Keratinocyte (primary cell): ENCODE results near the gene IFNAR2. TPM values are rescaled to one million over a fixed set of nuclear protein-coding genes. Genes with fewer than 3 reads are reported as not detected.

Experiments used
- DNase-seq: peaks from one replicate; pipeline ENCODE4 v3.0.0-alpha.2; 2011; ENCODE audit warnings: low read depth, missing footprints, low spot score
- FAIRE-seq: peaks from 2 replicates; lab custom pipeline; 2011; peaks lifted over from hg19 to GRCh38; lab: Jason Lieb, UNC
- H2AFZ ChIP-seq: 2 replicates; pipeline ENCODE4 v1.6.0; 2012; ENCODE audit warnings: low read length, control low read depth, inconsistent platforms; ENCODE audit not compliant: control insufficient read depth
- H3K27ac ChIP-seq: 2 replicates; pipeline ENCODE4 v1.5.1; 2011; ENCODE audit warnings: low read length; ENCODE audit not compliant: control insufficient read depth, insufficient read depth
- H3K27me3 ChIP-seq: 3 replicates; pipeline ENCODE4 v1.6.0; 2011; ENCODE audit warnings: low read length; ENCODE audit not compliant: control insufficient read depth, insufficient read depth; ENCODE audit errors: extremely low read depth
- H3K36me3 ChIP-seq, 2 experiments: 2 replicates in 1 of 2; 3 replicates in 1 of 2; pipeline ENCODE4 v1.5.1; 2011; ENCODE audit warnings: low read length in 2 of 2, mild to moderate bottlenecking in 1 of 2; ENCODE audit not compliant: control insufficient read depth in 2 of 2, insufficient read depth in 2 of 2; ENCODE audit errors: extremely low read depth in 1 of 2
- H3K4me1 ChIP-seq: 3 replicates; pipeline ENCODE4 v1.5.1; 2011; ENCODE audit warnings: low read length; ENCODE audit not compliant: control insufficient read depth, insufficient read depth; ENCODE audit errors: extremely low read depth
- H3K4me2 ChIP-seq: 3 replicates; pipeline ENCODE4 v1.6.0; 2011; ENCODE audit warnings: low read depth, low read length; ENCODE audit not compliant: control insufficient read depth, insufficient read depth; ENCODE audit errors: extremely low read depth
- H3K4me3 ChIP-seq, 3 experiments: fragments of 200-600 bp in 1 of 3; sonication (generic) in 1 of 3; 2 replicates in 2 of 3; 3 replicates in 1 of 3; pipeline ENCODE4 v1.5.1; 2011 to 2016; ENCODE audit warnings: low read length in 3 of 3, mild to moderate bottlenecking in 3 of 3, control low read depth in 2 of 3, inconsistent platforms in 1 of 3, low read depth in 1 of 3, mixed read lengths in 1 of 3, mixed run types in 1 of 3, moderate library complexity in 1 of 3; ENCODE audit not compliant: control insufficient read depth in 2 of 3, insufficient read depth in 2 of 3; ENCODE audit errors: extremely low read depth in 1 of 3
- H3K79me2 ChIP-seq: 2 replicates; pipeline ENCODE4 v1.6.0; 2012; ENCODE audit warnings: low read length; ENCODE audit not compliant: control insufficient read depth, insufficient read depth
- H3K9ac ChIP-seq: 3 replicates; pipeline ENCODE4 v1.6.0; 2011; ENCODE audit warnings: low read length; ENCODE audit not compliant: control insufficient read depth, insufficient read depth; ENCODE audit errors: extremely low read depth
- H3K9me1 ChIP-seq: 3 replicates; pipeline ENCODE4 v1.6.0; 2011; ENCODE audit warnings: low read length; ENCODE audit not compliant: control insufficient read depth, insufficient read depth; ENCODE audit errors: extremely low read depth
- H3K9me3 ChIP-seq: 2 replicates; pipeline ENCODE4 v1.5.1; 2012; ENCODE audit warnings: low read depth, low read length; ENCODE audit not compliant: control insufficient read depth
- H4K20me1 ChIP-seq: 3 replicates; pipeline ENCODE4 v1.6.0; 2011; ENCODE audit warnings: low read length; ENCODE audit not compliant: control insufficient read depth, insufficient read depth; ENCODE audit errors: extremely low read depth
- CTCF ChIP-seq, 3 experiments: IDR thresholded peaks in 1 of 3; conservative IDR thresholded peaks in 1 of 3; optimal IDR thresholded peaks in 1 of 3; 2 replicates in 2 of 3; 3 replicates in 1 of 3; pipeline versions ENCODE3 to v1.5.1; 2011; ENCODE audit warnings: low read length in 3 of 3, mild to moderate bottlenecking in 3 of 3, moderate library complexity in 2 of 3, control low read depth in 1 of 3, inconsistent platforms in 1 of 3; ENCODE audit not compliant: insufficient read depth in 2 of 3; ENCODE audit errors: extremely low read depth in 1 of 3
- EZH2 ChIP-seq: IDR thresholded peaks from one replicate; pipeline ENCODE4 v1.6.1; 2012; ENCODE audit warnings: inconsistent platforms, mild to moderate bottlenecking, low read length, moderate library complexity
- dilution Hi-C: fragments of 300-500 bp; cut with MboI; formaldehyde crosslinking; loops from one replicate; pipeline ENCODE4 v1.7.0; 2020; ENCODE audit warnings: low sequenced_read_pairs; ENCODE audit not compliant: extremely low pct_ligation_motif_present
- polyA plus RNA-seq, 5 experiments: library from polyadenylated mRNA; depleted of rRNA in 3 of 5; stranded (reverse) in 3 of 5; stranded (forward) in 1 of 5; unstranded in 1 of 5; fragments of >200 nt; gene quantifications; 1 replicate in 1 of 5; 2 replicates in 3 of 5; 3 replicates in 1 of 5; pipeline versions ENCODE4 v1.2.1 to v1.2.3, GENCODE V29; 2011 to 2012; ENCODE audit warnings: missing spikeins in 2 of 5, low read depth in 1 of 5, low replicate concordance in 1 of 5

The IFNAR2 gene
- polyA plus RNA-seq, 1 donor (not counting 4 experiments of a cell fraction or from before 2014, with no cell fraction given): 23.0 TPM

GRCh38 chr21:33208534-33208933, 21.2 kb upstream of the IFNAR2 start:
- Histone ChIP-seq H3K4me1 (peaks cover 24% of the 10 kb centered on the region), H3K9me1 (no peaks in the 10 kb centered on the region), H3K9ac (no peak overlapping the region), H3K36me3 (no peaks in the 10 kb centered on the region), H3K27ac (no peak overlapping the region), H2AFZ (no peak overlapping the region), H3K9me3 (no peaks in the 10 kb centered on the region), H3K79me2 (no peaks in the 10 kb centered on the region), H3K27me3 (no peaks in the 10 kb centered on the region), H4K20me1 (no peaks in the 10 kb centered on the region), H3K4me3 (no peak overlapping the region), H3K4me2 (no peak overlapping the region)
- FAIRE-seq: no peak
- no peak for DNase-seq
- TF ChIP-seq EZH2 (no peak), CTCF (optimal IDR thresholded peaks at IDR 0.05 in 1 of 3, IDR thresholded peaks at IDR 0.05 in 1 of 3, conservative IDR thresholded peaks at IDR 0.05 in 1 of 3; ENCODE audit: extremely low read depth in 1 of 3, insufficient read depth in 2 of 3, low read length in 3 of 3) (no peak)
- dilution Hi-C loops: no loop called here

DNA sequence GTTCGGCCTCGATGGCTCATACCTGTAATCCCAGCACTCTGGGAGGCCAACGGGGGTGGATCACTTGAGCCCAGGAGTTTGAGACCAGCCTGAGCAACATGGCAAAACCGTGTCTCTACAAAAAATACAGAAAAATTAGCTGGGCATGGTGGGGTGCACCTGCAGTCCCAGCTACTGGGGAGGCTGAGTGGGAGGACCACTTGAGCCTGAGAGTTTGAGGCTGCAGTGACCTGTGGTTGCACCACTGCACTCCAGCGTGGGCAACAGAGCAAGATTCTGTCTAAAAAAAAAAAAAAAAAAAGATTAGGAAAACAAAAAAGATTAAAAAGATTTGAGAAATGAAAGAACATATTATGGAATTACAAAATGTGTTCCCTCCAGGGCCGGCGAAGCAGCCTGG, 18.4 kb upstream of the IFNAR2 start:
- FAIRE-seq (no peak), DNase-seq (no peak)
- dilution Hi-C loops: no loop called here
- Histone ChIP-seq H3K79me2 (no peaks in the 10 kb centered on the region), H4K20me1 (no peaks in the 10 kb centered on the region), H3K4me1 (peaks cover 27% of the 10 kb centered on the region), H3K4me3 (no peak overlapping the region), H3K9me3 (no peaks in the 10 kb centered on the region), H3K4me2 (no peak overlapping the region), H3K27me3 (no peaks in the 10 kb centered on the region), H2AFZ (no peak overlapping the region), H3K27ac (no peak overlapping the region), H3K36me3 (no peaks in the 10 kb centered on the region), H3K9me1 (no peaks in the 10 kb centered on the region), H3K9ac (no peak overlapping the region)
- TF ChIP-seq CTCF (optimal IDR thresholded peaks at IDR 0.05 in 1 of 3, IDR thresholded peaks at IDR 0.05 in 1 of 3, conservative IDR thresholded peaks at IDR 0.05 in 1 of 3; ENCODE audit: extremely low read depth in 1 of 3, insufficient read depth in 2 of 3, low read length in 3 of 3) (no peak), EZH2 (no peak)
